Measurements from ENCODE around the gene CUL1.

CUL1 gene

GRCh38 chr7:148753224-148753623, 54.5 kb downstream of the CUL1 start:
- Histone ChIP-seq H3K9ac (ENCODE audit: low read length) (no peak overlapping the region), H3K27ac (ENCODE audit: low read depth, low read length) (no peak overlapping the region), H3K4me3 (ENCODE audit: low read length) (no peak overlapping the region), H3K27me3 (ENCODE audit: control insufficient read depth, insufficient read depth, low read length) (no peaks in the 10 kb centered on the region), H3K36me3 (ENCODE audit: control insufficient read depth, insufficient read depth, low read length) (no peaks in the 10 kb centered on the region), H3K4me1 (ENCODE audit: control insufficient read depth, insufficient read depth, low read length) (no peaks in the 10 kb centered on the region)

DNA sequence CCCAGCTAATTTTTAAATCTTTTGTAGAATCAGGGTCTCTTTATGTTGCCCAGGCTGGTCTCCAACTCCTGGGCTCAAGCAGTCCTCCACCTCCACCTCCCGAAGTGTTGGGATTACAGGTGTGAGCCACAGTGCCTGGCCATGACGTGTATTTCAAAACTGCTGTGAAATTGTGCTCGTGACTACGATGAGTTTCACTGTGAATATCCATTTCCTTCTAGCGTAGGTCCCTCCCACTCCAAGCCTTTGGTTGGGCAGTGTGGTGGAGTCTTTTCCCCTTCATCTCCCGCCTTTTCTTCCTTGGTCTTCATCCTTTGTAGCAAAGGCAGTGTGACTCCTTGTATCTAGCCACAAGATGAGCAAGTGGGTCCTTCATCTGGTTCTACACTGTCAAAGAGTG, 56.2 kb downstream of the CUL1 start:
- Histone ChIP-seq H3K4me1 (ENCODE audit: control insufficient read depth, insufficient read depth, low read length) (no peaks in the 10 kb centered on the region), H3K36me3 (ENCODE audit: control insufficient read depth, insufficient read depth, low read length) (no peaks in the 10 kb centered on the region), H3K27me3 (ENCODE audit: control insufficient read depth, insufficient read depth, low read length) (no peaks in the 10 kb centered on the region), H3K27ac (ENCODE audit: low read depth, low read length) (no peak overlapping the region), H3K4me3 (ENCODE audit: low read length) (no peak overlapping the region), H3K9ac (ENCODE audit: low read length) (no peak overlapping the region)

DNA sequence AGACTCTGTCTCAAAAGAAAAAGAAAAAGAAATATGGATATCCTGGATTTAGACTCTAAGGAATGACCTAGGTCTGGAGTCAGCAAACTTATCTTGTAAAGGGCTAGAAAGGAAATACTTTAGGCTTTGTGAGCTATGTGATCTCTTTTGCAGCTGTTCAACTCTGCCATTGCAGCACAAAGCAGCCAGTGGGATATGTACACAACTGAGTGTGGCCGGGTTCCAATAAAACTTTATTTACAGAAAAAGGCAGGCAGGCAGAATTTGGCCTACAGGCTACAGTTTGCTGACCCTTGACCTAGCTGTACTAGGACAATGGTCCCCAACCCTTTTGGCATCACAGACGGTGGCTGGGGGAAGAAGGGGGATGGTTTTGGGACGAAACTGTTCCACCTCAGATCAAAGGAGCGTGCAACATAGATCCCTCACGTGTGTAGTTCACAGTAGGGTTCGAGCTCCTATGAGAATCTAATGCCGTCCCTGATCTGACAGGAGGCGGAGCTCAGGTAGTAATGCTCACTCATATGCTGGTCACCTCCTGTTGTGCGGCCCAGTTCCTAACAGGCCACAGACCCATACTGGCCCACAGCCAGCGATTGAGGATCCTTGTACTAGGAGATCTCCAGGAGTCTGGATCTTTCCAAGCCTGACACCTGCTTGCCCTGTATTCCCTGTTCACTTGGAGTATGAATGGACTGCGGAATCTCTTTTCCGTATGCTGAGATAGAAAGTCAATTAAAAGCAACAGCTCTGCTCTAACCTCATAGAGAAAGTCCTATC, 63.0 kb downstream of the CUL1 start:
- Histone ChIP-seq H3K27me3 (ENCODE audit: control insufficient read depth, insufficient read depth, low read length) (no peaks in the 10 kb centered on the region), H3K4me3 (ENCODE audit: low read length) (no peak overlapping the region), H3K4me1 (ENCODE audit: control insufficient read depth, insufficient read depth, low read length) (no peaks in the 10 kb centered on the region), H3K9ac (ENCODE audit: low read length) (no peak overlapping the region), H3K27ac (ENCODE audit: low read depth, low read length) (no peak overlapping the region), H3K36me3 (ENCODE audit: control insufficient read depth, insufficient read depth, low read length) (no peaks in the 10 kb centered on the region)

DNA sequence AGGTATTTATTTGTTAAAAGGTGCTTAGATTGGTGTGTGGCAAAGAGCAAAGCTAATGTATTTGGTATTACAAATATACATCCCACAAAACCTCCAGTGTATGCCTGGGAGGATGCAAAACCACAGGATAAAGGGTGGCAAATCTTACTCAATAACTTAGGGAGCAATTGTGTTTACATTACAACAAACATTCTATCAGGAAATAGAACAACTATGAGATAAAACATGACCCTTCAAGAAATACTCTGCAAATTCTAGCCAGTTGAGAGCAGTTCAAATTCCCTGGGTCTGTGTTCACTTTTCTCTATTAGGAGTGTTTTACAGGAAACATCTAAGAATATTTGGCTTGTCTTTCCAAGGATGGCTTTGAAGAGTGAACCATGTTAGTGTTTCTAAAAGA, 64.9 kb downstream of the CUL1 start:
- Histone ChIP-seq H3K4me1 (ENCODE audit: control insufficient read depth, insufficient read depth, low read length) (no peaks in the 10 kb centered on the region), H3K4me3 (ENCODE audit: low read length) (no peak overlapping the region), H3K27me3 (ENCODE audit: control insufficient read depth, insufficient read depth, low read length) (no peaks in the 10 kb centered on the region), H3K9ac (ENCODE audit: low read length) (no peak overlapping the region), H3K36me3 (ENCODE audit: control insufficient read depth, insufficient read depth, low read length) (no peaks in the 10 kb centered on the region), H3K27ac (ENCODE audit: low read depth, low read length) (no peak overlapping the region)

GRCh38 chr7:148770004-148770403, 71.3 kb downstream of the CUL1 start:
- peaks cover 5% of the 10 kb centered on the region for H3K36me3 ChIP-seq (ENCODE audit: control insufficient read depth, insufficient read depth, low read length)

GRCh38 chr7:148772297-148773089, 73.8 kb downstream of the CUL1 start:
- H3K36me3 ChIP-seq (ENCODE audit: control insufficient read depth, insufficient read depth, low read length): peaks cover 10% of the 10 kb centered on the region
- H3K27me3 ChIP-seq (ENCODE audit: control insufficient read depth, insufficient read depth, low read length): no peaks in the 10 kb centered on the region
- no peak overlapping the region for H3K27ac ChIP-seq (ENCODE audit: low read depth, low read length)
- H3K4me3 ChIP-seq (ENCODE audit: low read length): no peak overlapping the region
- H3K4me1 ChIP-seq (ENCODE audit: control insufficient read depth, insufficient read depth, low read length): no peaks in the 10 kb centered on the region
- no peak overlapping the region for H3K9ac ChIP-seq (ENCODE audit: low read length)

More at GRCh38 chr7:148770004-148770403, 71.3 kb downstream of the CUL1 start:
- Histone ChIP-seq H3K9ac (ENCODE audit: low read length) (no peak overlapping the region), H3K4me1 (ENCODE audit: control insufficient read depth, insufficient read depth, low read length) (no peaks in the 10 kb centered on the region), H3K27ac (ENCODE audit: low read depth, low read length) (no peak overlapping the region), H3K27me3 (ENCODE audit: control insufficient read depth, insufficient read depth, low read length) (no peaks in the 10 kb centered on the region), H3K4me3 (ENCODE audit: low read length) (no peak overlapping the region)

- no peaks in the 10 kb centered on the region for H3K4me1 ChIP-seq (ENCODE audit: control insufficient read depth, insufficient read depth, low read length)
- no peak overlapping the region for H3K9ac ChIP-seq (ENCODE audit: low read length)
- peaks cover 10% of the 10 kb centered on the region for H3K36me3 ChIP-seq (ENCODE audit: control insufficient read depth, insufficient read depth, low read length)
- no peaks in the 10 kb centered on the region for H3K27me3 ChIP-seq (ENCODE audit: control insufficient read depth, insufficient read depth, low read length)
- H3K27ac ChIP-seq (ENCODE audit: low read depth, low read length): no peak overlapping the region
- H3K4me3 ChIP-seq (ENCODE audit: low read length): no peak overlapping the region
Measured at GRCh38 chr7:148773334-148773733, 74.6 kb downstream of the CUL1 start.

GRCh38 chr7:148774471-148774870, 75.8 kb downstream of the CUL1 start:
- Histone ChIP-seq H3K27me3 (ENCODE audit: control insufficient read depth, insufficient read depth, low read length) (no peaks in the 10 kb centered on the region), H3K4me1 (ENCODE audit: control insufficient read depth, insufficient read depth, low read length) (no peaks in the 10 kb centered on the region), H3K4me3 (ENCODE audit: low read length) (no peak overlapping the region), H3K27ac (ENCODE audit: low read depth, low read length) (no peak overlapping the region), H3K36me3 (ENCODE audit: control insufficient read depth, insufficient read depth, low read length) (peaks cover 19% of the 10 kb centered on the region), H3K9ac (ENCODE audit: low read length) (no peak overlapping the region)

GRCh38 chr7:148782757-148783456, 84.2 kb downstream of the CUL1 start:
- peaks cover 23% of the 10 kb centered on the region for H3K36me3 ChIP-seq (ENCODE audit: control insufficient read depth, insufficient read depth, low read length)
- H3K4me1 ChIP-seq (ENCODE audit: control insufficient read depth, insufficient read depth, low read length): no peaks in the 10 kb centered on the region
- H3K27me3 ChIP-seq (ENCODE audit: control insufficient read depth, insufficient read depth, low read length): no peaks in the 10 kb centered on the region
- no peak overlapping the region for H3K9ac ChIP-seq (ENCODE audit: low read length)
- no peak overlapping the region for H3K27ac ChIP-seq (ENCODE audit: low read depth, low read length)
- no peak overlapping the region for H3K4me3 ChIP-seq (ENCODE audit: low read length)

DNA sequence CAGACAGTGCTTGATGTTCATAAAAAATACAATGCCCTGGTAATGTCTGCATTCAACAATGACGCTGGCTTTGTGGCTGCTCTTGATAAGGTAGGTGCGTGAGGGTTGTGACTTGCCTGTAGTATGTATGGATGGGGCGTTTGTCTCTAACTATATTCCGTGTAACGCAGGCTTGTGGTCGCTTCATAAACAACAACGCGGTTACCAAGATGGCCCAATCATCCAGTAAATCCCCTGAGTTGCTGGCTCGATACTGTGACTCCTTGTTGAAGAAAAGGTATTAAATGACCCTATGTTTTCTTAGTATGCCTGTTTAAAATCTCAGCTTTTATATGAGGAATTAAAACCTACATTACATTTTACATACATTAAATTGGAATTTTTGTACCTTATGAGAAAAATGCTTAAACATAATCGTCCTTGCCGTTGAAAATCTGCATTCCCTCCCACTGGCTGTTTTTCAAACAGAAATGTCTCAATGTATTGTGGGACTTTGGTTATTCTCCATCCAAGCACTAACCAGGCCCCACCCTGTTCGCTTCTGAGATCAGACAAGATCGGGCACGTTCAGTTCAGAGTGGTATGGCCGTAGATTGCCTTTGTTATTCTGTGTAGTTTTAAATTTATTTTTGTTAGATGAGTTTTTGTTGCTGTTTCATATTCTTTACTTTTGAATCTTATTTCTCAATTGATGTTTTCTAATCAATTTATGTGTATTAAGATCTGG, 85.3 kb downstream of the CUL1 start:
- Histone ChIP-seq H3K4me1 (ENCODE audit: control insufficient read depth, insufficient read depth, low read length) (no peaks in the 10 kb centered on the region), H3K36me3 (ENCODE audit: control insufficient read depth, insufficient read depth, low read length) (peaks cover 28% of the 10 kb centered on the region), H3K4me3 (ENCODE audit: low read length) (no peak overlapping the region), H3K27me3 (ENCODE audit: control insufficient read depth, insufficient read depth, low read length) (no peaks in the 10 kb centered on the region), H3K9ac (ENCODE audit: low read length) (no peak overlapping the region), H3K27ac (ENCODE audit: low read depth, low read length) (no peak overlapping the region)

- Histone ChIP-seq H3K4me1 (ENCODE audit: control insufficient read depth, insufficient read depth, low read length) (no peaks in the 10 kb centered on the region), H3K4me3 (ENCODE audit: low read length) (no peak overlapping the region), H3K27me3 (ENCODE audit: control insufficient read depth, insufficient read depth, low read length) (no peaks in the 10 kb centered on the region), H3K27ac (ENCODE audit: low read depth, low read length) (no peak overlapping the region), H3K36me3 (ENCODE audit: control insufficient read depth, insufficient read depth, low read length) (peaks cover 40% of the 10 kb centered on the region), H3K9ac (ENCODE audit: low read length) (no peak overlapping the region)
Measured at GRCh38 chr7:148787571-148788295, 89.0 kb downstream of the CUL1 start.
